Measurements from ENCODE around the gene RPUSD1.

GRCh38 chr16:802461-802860 lies 14.3 kb upstream of the RPUSD1 start:
- no peak for TF ChIP-seq CTCF (IDR thresholded peaks at IDR 0.05)
- no peak for TF ChIP-seq EP300 (IDR thresholded peaks at IDR 0.05)
- TF ChIP-seq POLR2AphosphoS5 (IDR thresholded peaks at IDR 0.05), result no peak

Data from stomach (tissue), 4 donors.